GM18520 (cell line): Measurements from ENCODE around the gene PPIH.
"Not testable (repeated sequence)": the region's sequence is repeated elsewhere in the genome, so short reads cannot be mapped to it uniquely, and the experiment has no call there.

Experiments
- ATAC-seq: cut with Tn5 transposase; IDR thresholded peaks from one replicate; pipeline ENCODE4 v1.9.1; 2021; ENCODE audit not compliant: unreplicated experiment

The PPIH gene

DNA sequence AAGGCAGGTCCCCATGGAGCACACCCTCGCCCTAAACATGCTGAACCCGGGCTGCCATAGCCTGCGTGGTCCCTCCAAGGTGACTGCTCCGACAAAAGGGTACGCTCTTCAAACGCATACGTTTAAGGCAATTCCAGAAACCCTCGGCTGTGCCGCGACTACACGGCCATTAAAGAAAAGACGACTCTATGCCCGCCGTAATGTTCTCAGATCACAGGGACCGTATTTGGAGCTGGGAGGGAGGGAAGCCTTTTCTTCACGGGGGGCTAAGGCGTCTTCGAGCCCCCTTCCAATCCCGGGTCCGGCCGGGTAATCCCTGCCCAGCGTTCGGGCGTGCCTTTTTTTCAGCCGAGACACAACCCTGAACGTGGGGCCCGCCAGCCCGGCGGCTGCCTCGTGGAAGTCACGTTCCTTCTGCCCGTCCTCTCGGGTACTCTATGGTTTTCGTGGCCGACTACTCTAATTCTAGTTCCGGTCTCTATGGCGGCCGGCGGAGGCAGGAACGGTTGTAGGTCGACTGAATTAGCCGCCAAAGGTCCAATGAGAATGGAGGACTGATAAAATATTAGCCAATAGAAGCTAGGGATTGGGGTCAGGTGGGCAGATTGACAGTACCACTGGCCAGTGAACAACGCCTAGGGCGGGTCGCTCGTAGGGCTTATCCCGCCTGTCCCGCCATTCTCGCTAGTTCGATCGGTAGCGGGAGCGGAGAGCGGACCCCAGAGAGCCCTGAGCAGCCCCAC is 23.7 kb downstream of the PPIH start, which contains the start of gene YBX1:
Gene YBX1, plus strand, starts transcription at position 678 of the 743 bp plus-strand sequence. CDS start 148 bp downstream, outside the sequence.
- peak; percentile 85 for ATAC-seq

- peak; percentile 5 for ATAC-seq
Observed at GRCh38 chr1:42682484-42682738, 24.2 kb downstream of the PPIH start.

- ATAC-seq: peak; percentile 24
Observed at GRCh38 chr1:42682739-42683531, 24.7 kb downstream of the PPIH start.

DNA sequence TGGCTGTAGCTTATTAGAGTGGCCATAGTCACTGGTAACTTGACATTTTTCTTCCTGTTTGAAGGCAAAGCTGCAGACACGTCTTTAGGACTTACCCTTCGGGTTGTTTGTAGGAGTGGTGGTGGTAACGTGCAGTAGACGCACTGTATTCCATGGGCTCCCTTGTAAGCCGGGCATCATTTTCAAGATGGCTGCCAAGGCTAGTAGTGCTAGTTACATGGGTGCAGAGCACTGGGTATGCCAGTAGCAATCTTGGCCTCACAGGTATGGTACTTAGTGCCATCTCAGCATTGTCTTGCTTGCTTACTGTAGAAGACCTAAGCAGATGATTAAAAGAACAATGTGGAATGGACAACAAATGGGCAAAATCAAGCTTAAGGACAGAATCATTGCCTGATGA is 25.9 kb downstream of the PPIH start:
- ATAC-seq: no peak

GRCh38 chr1:42686418-42686817 is 28.2 kb downstream of the PPIH start:
- ATAC-seq: no peak

DNA sequence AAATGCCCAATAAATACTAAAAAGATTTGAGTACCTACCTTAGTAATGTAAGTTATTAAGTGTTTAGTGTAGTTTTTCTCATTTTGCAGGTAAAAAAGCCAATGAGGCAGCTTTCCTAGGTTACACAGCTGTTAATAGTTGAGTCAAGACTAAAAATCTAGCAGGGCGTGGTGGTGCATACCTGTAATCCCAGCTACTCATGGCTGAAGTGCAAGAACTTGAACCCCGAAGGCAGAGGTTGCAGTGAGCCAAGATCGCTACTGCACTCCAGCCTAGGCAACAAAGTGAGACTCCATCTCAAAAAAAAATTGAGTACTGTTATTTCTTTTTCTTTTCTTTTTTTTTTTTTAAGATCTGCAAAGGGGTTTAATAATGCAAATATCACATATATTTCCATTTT is 31.7 kb downstream of the PPIH start:
- ATAC-seq: no peak

- ATAC-seq: no peak
Observed at GRCh38 chr1:42690477-42691156, 32.4 kb downstream of the PPIH start.

GRCh38 chr1:42691157-42691498 is 32.9 kb downstream of the PPIH start:
- no peak for ATAC-seq

- no peak for ATAC-seq
Observed at GRCh38 chr1:42692461-42692860, 34.2 kb downstream of the PPIH start.

- ATAC-seq: no peak
Observed at GRCh38 chr1:42692911-42693310, 34.7 kb downstream of the PPIH start.

DNA sequence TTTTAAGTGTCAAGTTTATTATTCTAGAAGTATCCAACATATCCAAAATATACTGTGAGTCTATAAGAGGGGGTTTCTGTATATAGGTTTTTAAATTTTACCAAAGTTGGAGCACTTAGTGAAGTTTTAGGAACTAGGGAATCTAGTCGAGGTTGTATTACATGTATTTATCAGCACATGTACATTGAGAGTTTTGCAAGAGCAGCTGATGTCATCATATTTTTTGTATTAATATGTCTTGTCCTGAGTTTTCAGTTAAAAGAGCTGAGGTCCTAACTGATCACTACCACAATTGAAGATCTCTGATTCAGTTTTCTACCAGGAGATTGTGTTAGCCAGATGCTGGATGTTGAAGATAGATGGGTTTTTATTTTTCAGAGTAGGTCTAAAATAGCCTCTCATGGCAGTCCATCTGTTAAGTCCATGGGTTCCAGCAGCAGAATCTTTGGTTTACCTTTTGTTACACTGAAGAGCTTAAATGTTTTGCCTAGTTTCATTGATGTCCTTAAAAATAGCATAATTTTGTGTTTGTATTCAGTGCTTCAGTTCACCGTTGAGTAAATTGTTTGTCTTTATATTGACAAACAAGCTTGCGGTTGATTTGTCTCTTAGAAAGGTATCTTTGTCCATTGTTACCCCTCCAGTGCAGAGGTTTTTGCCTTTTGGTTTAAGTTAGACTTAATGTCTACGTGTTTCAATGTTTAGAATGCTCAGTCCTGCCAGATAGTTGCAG is 40.0 kb downstream of the PPIH start:
- ATAC-seq: no peak

- ATAC-seq: no peak
Observed at GRCh38 chr1:42700006-42700405, 41.8 kb downstream of the PPIH start.

DNA sequence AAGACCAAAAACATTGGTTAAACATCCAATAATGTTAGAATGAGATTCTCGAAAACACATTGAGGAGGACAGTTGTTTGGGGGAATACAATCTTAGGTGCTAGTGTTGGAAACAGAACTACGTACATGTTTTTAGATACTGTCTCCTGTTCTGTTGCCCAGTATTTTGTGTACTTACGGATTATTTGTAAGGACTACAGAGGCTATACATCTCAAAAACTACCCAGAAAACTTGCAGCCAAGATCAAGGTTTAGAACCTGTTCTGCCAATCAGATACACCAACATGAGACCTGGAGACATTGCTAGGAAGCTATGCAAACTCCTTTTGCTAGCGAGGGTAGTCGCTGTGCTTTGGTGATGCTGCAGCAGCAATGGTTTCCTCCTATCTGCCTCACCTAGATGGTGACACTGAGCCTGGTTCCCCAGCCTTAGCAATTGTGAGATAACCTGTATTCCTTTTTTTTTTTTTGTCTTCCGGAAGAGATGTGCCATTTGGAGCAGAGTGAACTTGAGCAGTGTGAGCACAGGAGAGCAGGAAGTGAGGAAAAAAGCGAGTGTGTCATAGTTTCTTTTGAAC is 45.8 kb downstream of the PPIH start:
- ATAC-seq: no peak

DNA sequence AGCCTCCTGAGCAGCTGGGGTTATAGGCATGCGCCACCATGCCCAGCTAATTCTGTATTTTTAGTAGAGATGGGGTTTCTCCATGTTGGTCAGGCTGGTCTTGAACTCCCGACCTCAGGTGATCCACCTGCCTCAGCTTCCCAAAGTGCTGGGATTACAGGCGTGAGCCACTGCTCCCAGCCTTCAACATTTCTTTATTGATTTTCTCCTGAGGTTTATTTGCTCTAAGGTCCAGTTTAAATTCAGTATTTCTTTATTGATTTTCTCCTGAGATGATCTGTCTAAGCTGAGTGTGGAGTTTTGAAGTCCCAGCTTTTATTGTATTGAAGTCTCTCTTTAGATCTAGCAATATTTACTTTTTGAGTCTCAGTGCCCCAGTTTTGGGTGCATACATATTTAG is 54.6 kb downstream of the PPIH start:
- ATAC-seq: not testable (repeated sequence)

DNA sequence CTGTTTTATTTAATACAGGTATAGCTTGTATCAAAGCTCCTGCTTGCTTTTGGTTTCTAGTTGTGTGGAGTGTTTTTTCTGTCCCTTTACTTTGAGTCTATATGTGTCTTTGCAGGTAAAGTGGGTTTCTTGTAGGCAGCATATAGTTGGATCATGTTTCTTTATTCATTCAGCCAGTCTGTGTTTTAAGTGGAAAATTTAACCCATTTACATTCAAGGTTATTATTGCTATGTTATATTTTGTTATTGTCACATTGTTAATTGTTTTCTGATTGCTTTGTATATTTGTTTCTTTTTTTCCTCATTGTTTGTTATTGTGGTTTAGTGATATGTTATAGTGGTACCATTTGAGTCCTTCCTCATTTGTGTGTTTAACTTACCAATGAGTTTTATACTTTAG is 55.1 kb downstream of the PPIH start:
- no peak for ATAC-seq

DNA sequence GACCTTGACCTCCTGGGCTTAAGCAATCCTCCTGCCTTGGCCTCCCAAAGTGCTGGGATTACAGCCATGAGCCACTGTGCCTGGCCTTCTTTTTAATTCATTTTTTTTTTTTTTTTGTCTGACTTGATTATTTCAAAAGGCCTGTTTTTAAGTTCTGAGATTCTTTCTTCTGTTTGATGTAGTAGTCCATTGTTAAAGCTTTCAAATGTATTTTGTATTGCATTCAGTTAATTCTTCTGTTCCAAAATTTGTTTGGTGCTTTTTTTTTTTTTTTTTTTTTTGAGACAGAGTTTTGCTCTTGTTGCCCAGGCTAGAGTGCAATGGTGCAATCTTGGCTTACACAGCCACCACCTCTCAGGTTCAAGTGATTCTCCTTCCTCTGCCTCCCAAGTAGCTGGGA is 56.2 kb downstream of the PPIH start:
- ATAC-seq: not testable (repeated sequence)

- ATAC-seq: no peak
Observed at GRCh38 chr1:42720868-42721267, 62.6 kb downstream of the PPIH start.

- ATAC-seq: no peak
Observed at GRCh38 chr1:42721926-42722325, 63.7 kb downstream of the PPIH start.

GRCh38 chr1:42722403-42722802 is 64.2 kb downstream of the PPIH start:
- not testable (repeated sequence) for ATAC-seq

DNA sequence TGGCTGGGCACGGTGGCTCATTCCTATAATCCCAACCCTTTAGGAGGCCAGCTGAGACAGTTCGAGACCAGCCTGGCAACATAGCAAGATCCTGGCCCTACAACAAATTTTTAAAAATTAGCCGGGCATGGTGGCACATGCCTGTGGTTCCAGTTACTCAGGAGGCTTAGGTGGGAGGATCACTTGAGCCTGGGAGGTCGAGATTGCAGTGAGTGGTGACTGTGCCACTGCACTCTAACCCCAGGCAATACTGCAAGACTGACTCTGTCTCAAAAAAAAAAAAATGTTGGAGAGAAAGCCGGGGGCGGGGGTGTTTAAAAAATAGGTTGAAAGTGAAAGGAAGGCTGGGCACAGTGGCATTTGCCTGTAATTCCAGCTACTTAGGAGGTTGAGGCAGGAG is 65.3 kb downstream of the PPIH start:
- no peak for ATAC-seq

DNA sequence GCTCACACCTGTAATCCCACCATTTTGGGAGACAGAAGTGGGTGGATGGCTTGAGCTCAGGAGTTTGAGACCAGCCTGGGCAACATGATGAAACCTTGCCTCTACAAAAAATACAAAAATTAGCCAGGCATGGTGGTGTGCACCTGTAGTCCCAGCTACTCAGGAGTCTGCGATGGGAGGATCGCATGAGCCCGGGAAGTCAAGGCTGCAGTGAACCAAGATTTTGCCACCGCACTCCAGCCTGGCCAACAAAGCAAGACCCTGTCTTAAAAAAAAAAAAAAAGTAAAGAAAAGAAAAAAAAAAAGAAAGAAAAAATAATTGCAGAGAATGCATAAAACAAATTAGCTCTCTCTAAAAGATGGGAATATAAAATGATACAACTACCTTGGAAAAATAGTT is 67.6 kb downstream of the PPIH start:
- ATAC-seq: not testable (repeated sequence)
